ENCODE results near the gene HIGD2A. TPM values are rescaled to one million over a fixed set of nuclear protein-coding genes. Genes with fewer than 3 reads are reported as not detected.

Gene HIGD2A
- total RNA-seq, 2 donors from 2014 or later, result 114 to 120 TPM

GRCh38 chr5:176361437-176362232 is 26.9 kb upstream of the HIGD2A start, which contains the start of gene KIAA1191:
Gene KIAA1191, minus strand, starts transcription at chr5:176361764. Its CDS starts 2,256 bp downstream, at chr5:176359508.
- Mint-ChIP-seq H3K4me3 (peak within 1 kb of the TSS; percentile 94), H3K4me1 (peaks cover 11% of the 10 kb centered on the region), H3K9me3 (no peaks in the 10 kb centered on the region), H3K36me3 (ENCODE audit: low read depth) (peaks cover 34% of the 10 kb centered on the region), H3K27ac (peak within 1 kb of the TSS; percentile 96), H3K27me3 (no peaks in the 10 kb centered on the region)
- peak; percentile 94 for ATAC-seq (replicated peaks)

GRCh38 chr5:176362233-176362490 is 26.4 kb upstream of the HIGD2A start:
- ATAC-seq (replicated peaks), result no peak
- H3K27me3 Mint-ChIP-seq, result no peaks in the 10 kb centered on the region
- peak overlapping the region; percentile 96 for H3K27ac Mint-ChIP-seq
- H3K9me3 Mint-ChIP-seq, result no peaks in the 10 kb centered on the region
- peak overlapping the region; percentile 94 for H3K4me3 Mint-ChIP-seq
- peaks cover 12% of the 10 kb centered on the region for H3K4me1 Mint-ChIP-seq
- H3K36me3 Mint-ChIP-seq (ENCODE audit: low read depth), result peaks cover 34% of the 10 kb centered on the region

GRCh38 chr5:176364765-176365350 is 23.7 kb upstream of the HIGD2A start:
- Mint-ChIP-seq H3K4me3 (peak overlapping the region; percentile 72), H3K4me1 (peaks cover 10% of the 10 kb centered on the region), H3K27ac (peak overlapping the region; percentile 71), H3K27me3 (no peaks in the 10 kb centered on the region), H3K9me3 (no peaks in the 10 kb centered on the region), H3K36me3 (ENCODE audit: low read depth) (peaks cover 31% of the 10 kb centered on the region)
- no peak for ATAC-seq (replicated peaks)

- Mint-ChIP-seq H3K36me3 (ENCODE audit: low read depth) (peaks cover 37% of the 10 kb centered on the region), H3K27me3 (no peaks in the 10 kb centered on the region), H3K9me3 (no peaks in the 10 kb centered on the region), H3K4me3 (peak within 1 kb of the TSS; percentile 72), H3K27ac (peak within 1 kb of the TSS; percentile 71), H3K4me1 (peaks cover 9% of the 10 kb centered on the region)
- peak; percentile 41 for ATAC-seq (replicated peaks)
Measured at GRCh38 chr5:176365351-176366231, 23.0 kb upstream of the HIGD2A start, which contains the start of gene ARL10. Gene ARL10, plus strand, starts transcription at chr5:176365487. Its CDS starts 77 bp downstream, at chr5:176365564.

GRCh38 chr5:176366232-176366894 is 22.2 kb upstream of the HIGD2A start:
- H3K36me3 Mint-ChIP-seq (ENCODE audit: low read depth), result peaks cover 45% of the 10 kb centered on the region
- no peak for ATAC-seq (replicated peaks)
- H3K27ac Mint-ChIP-seq, result peak overlapping the region; percentile 63
- H3K27me3 Mint-ChIP-seq, result no peaks in the 10 kb centered on the region
- no peaks in the 10 kb centered on the region for H3K9me3 Mint-ChIP-seq
- H3K4me1 Mint-ChIP-seq, result peaks cover 9% of the 10 kb centered on the region
- peak overlapping the region; percentile 72 for H3K4me3 Mint-ChIP-seq

- no peak for ATAC-seq (replicated peaks)
- H3K27me3 Mint-ChIP-seq, result no peaks in the 10 kb centered on the region
- no peak overlapping the region for H3K27ac Mint-ChIP-seq
Measured at GRCh38 chr5:176368726-176369125, 19.8 kb upstream of the HIGD2A start.

GRCh38 chr5:176369934-176370711 is 18.4 kb upstream of the HIGD2A start:
- peak overlapping the region; percentile 41 for H3K27ac Mint-ChIP-seq

More at GRCh38 chr5:176368726-176369125, 19.8 kb upstream of the HIGD2A start:
- H3K4me1 Mint-ChIP-seq, result peaks cover 9% of the 10 kb centered on the region
- no peak overlapping the region for H3K4me3 Mint-ChIP-seq
- peaks cover 46% of the 10 kb centered on the region for H3K36me3 Mint-ChIP-seq (ENCODE audit: low read depth)
- no peaks in the 10 kb centered on the region for H3K9me3 Mint-ChIP-seq

GRCh38 chr5:176371621-176372539 is 16.7 kb upstream of the HIGD2A start:
- ATAC-seq (replicated peaks), result no peak
- no peak overlapping the region for H3K27ac Mint-ChIP-seq
- no peaks in the 10 kb centered on the region for H3K9me3 Mint-ChIP-seq
- H3K4me3 Mint-ChIP-seq, result no peak overlapping the region
- H3K27me3 Mint-ChIP-seq, result no peaks in the 10 kb centered on the region
- peaks cover 55% of the 10 kb centered on the region for H3K36me3 Mint-ChIP-seq (ENCODE audit: low read depth)
- peaks cover 9% of the 10 kb centered on the region for H3K4me1 Mint-ChIP-seq

More at GRCh38 chr5:176369934-176370711, 18.4 kb upstream of the HIGD2A start:
- ATAC-seq (replicated peaks), result no peak
- Mint-ChIP-seq H3K9me3 (no peaks in the 10 kb centered on the region), H3K4me3 (no peak overlapping the region), H3K36me3 (ENCODE audit: low read depth) (peaks cover 46% of the 10 kb centered on the region), H3K27me3 (no peaks in the 10 kb centered on the region), H3K4me1 (peaks cover 9% of the 10 kb centered on the region)

GRCh38 chr5:176373100-176373818 is 15.3 kb upstream of the HIGD2A start:
- ATAC-seq (replicated peaks), result no peak

GRCh38 chr5:176379881-176380280 is 8.7 kb upstream of the HIGD2A start:
- no peak for ATAC-seq (replicated peaks)
- no peak overlapping the region for H3K27ac Mint-ChIP-seq

More at GRCh38 chr5:176373100-176373818, 15.3 kb upstream of the HIGD2A start:
- H3K36me3 Mint-ChIP-seq (ENCODE audit: low read depth), result peaks cover 50% of the 10 kb centered on the region
- no peak overlapping the region for H3K27ac Mint-ChIP-seq
- H3K4me1 Mint-ChIP-seq, result no peaks in the 10 kb centered on the region
- no peaks in the 10 kb centered on the region for H3K9me3 Mint-ChIP-seq
- no peak overlapping the region for H3K4me3 Mint-ChIP-seq
- H3K27me3 Mint-ChIP-seq, result no peaks in the 10 kb centered on the region

GRCh38 chr5:176381423-176381822 is 7.1 kb upstream of the HIGD2A start:
- H3K4me1 Mint-ChIP-seq, result peaks cover 12% of the 10 kb centered on the region
- peaks cover 90% of the 10 kb centered on the region for H3K36me3 Mint-ChIP-seq (ENCODE audit: low read depth)
- no peak overlapping the region for H3K27ac Mint-ChIP-seq
- H3K4me3 Mint-ChIP-seq, result no peak overlapping the region
- ATAC-seq (replicated peaks), result no peak
- no peaks in the 10 kb centered on the region for H3K9me3 Mint-ChIP-seq
- no peaks in the 10 kb centered on the region for H3K27me3 Mint-ChIP-seq

More at GRCh38 chr5:176379881-176380280, 8.7 kb upstream of the HIGD2A start:
- no peak overlapping the region for H3K4me3 Mint-ChIP-seq
- H3K4me1 Mint-ChIP-seq, result peaks cover 3% of the 10 kb centered on the region
- no peaks in the 10 kb centered on the region for H3K9me3 Mint-ChIP-seq
- peaks cover 85% of the 10 kb centered on the region for H3K36me3 Mint-ChIP-seq (ENCODE audit: low read depth)
- no peaks in the 10 kb centered on the region for H3K27me3 Mint-ChIP-seq

GRCh38 chr5:176381979-176382378 is 6.6 kb upstream of the HIGD2A start:
- H3K4me3 Mint-ChIP-seq, result no peak overlapping the region
- H3K9me3 Mint-ChIP-seq, result no peaks in the 10 kb centered on the region
- peaks cover 90% of the 10 kb centered on the region for H3K36me3 Mint-ChIP-seq (ENCODE audit: low read depth)
- no peak overlapping the region for H3K27ac Mint-ChIP-seq
- H3K27me3 Mint-ChIP-seq, result no peaks in the 10 kb centered on the region
- ATAC-seq (replicated peaks), result no peak
- H3K4me1 Mint-ChIP-seq, result peaks cover 17% of the 10 kb centered on the region
